OCI-LY3 (cell line): ENCODE measurements around the gene C1orf21.

Experiments used
- CTCF ChIP-seq: fragments of 200-600, 300-600 bp; sonication (generic); IDR thresholded peaks from 2 replicates; pipeline ENCODE4 v1.5.1; 2014; ENCODE audit warnings: antibody characterized with exemption, low read length, low read depth
- EZH2phosphoT487 ChIP-seq: fragments of 200-600 bp; shearing (Covaris generic); IDR thresholded peaks from 2 replicates; pipeline ENCODE4 v1.6.1; 2018; ENCODE audit warnings: antibody characterized with exemption, mixed run types, low read depth

GRCh38 chr1:184629266-184629665 lies 242.4 kb downstream of the C1orf21 start:
- TF ChIP-seq CTCF (no peak), EZH2phosphoT487 (no peak)
